GM18499 (cell line): Measurements from ENCODE around the gene GABPB1.
A peak's percentile ranks its signal among the peaks of the same experiment; 100 is the strongest.

Experiments
- ATAC-seq: cut with Tn5 transposase; IDR thresholded peaks from one replicate; pipeline ENCODE4 v1.9.1; 2021; ENCODE audit warnings: moderate number of reproducible peaks; ENCODE audit not compliant: insufficient read depth, unreplicated experiment

Gene GABPB1

DNA sequence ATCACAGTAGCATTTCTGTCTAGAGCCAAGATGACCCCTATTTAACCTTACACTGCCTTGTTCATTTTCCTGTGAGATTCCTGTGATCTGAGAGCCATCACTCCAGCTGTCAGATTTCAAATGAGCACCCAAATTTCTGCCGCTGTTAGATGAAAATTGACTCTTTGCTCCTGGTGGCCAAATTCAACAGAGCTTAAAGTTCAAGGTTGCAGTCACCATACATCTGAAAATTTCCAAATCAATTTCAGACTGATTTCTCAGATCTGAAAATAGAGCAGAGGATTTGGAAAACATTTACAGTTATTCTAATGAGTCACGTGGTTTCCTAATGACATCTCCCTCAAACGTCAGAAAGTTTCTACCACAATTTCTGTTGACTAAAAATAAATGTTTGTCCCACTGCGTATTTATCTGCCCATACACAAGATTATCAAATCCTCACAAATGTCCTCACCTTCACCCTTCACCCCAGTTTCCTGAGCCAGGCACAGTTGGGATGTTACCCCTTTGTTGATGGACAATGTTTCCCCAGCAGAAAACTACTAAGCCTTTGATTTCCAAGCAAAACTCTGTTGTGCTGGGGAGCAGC lies 105.9 kb downstream of the GABPB1 start:
- no peak for ATAC-seq

- ATAC-seq, result peak; percentile 92
Measured at GRCh38 chr15:50247819-50248655, 107.0 kb downstream of the GABPB1 start.

- ATAC-seq, result no peak
Measured at GRCh38 chr15:50246631-50247030, 108.4 kb downstream of the GABPB1 start.

DNA sequence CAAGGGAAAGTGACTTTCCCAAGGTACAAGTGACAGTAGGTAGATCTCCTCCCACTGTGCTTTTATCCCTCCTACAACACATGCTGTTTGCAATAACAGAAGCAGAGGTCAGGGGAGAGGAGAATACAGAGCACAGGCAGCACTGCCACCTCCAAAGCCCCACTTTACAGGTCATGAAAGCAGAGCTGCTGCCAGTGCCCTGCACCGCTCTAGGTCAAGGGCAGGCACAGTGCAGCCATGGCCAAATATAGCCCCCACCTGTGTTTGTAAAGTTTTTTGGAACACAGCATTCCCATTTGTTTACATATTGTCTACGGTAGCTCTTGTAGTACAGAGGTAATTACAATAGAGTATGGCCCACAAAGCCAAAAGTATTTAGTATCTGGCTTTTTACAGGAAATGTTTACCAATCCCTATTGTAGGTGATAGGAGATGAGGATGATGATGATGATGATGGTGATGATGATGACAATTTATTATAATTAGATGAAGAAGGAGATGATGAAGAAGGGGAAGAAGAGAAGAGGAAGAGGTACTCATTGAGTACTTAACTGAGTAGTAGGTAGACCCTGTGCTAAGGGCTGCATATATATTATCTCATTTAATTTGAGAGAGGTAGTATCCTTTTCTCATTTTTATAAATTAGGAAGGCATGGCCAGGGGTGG lies 109.9 kb downstream of the GABPB1 start:
- ATAC-seq, result no peak

GRCh38 chr15:50244153-50244552 lies 110.8 kb downstream of the GABPB1 start:
- ATAC-seq, result no peak

DNA sequence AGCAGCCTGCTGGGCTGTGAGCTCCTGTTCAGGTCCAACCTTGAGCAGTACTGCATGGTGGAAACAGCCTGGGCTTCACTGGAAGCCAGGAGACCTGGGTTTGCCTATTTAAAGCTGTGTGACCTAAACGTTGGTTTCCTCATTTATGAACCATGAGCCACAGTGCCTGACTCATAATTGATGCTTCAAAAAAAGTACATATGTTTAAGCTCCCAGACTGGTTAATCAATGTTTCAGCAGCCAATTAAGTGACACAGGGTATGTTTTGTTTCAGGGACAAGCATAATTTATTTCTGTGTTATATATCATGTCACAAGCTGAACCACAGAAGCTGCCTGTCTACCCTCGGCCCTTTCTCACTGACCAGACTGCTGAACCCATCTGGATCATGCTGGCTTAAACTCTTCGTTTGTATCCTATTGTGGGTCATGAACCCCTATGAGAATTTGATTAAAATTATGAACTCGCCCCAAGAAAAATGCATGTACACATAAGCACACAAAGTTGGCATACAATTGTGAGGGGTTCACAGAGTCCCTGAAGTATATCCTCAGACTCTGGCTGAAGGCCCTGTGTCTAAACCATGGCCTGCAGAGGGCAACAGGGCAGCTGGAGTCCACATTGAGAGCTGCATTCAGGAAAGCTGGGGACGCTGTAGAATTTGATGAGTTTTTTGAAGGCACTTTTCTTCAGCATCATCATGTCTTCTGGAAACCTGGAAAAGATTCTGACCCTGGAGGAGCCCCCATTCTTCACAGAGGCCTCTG lies 113.1 kb downstream of the GABPB1 start:
- ATAC-seq, result no peak

DNA sequence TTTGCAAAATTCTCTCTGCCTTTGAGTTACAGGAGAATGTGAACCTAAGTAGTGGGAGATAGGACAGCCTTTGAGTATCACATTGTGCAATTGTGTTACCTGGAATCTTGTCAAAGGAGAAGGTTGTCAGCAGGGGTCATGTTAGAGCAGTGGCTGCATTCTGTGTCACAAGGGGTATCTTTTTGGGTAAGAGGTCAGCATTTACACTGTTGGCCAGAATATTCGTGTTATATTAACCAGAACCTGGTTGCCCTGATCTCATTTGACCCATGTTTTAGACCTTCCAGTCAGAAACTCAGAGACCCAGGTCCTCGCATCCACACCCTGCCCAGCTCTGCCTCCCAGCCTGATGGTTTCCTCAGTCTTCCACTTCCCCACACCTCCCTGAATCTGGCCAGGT lies 116.7 kb downstream of the GABPB1 start:
- ATAC-seq, result no peak

DNA sequence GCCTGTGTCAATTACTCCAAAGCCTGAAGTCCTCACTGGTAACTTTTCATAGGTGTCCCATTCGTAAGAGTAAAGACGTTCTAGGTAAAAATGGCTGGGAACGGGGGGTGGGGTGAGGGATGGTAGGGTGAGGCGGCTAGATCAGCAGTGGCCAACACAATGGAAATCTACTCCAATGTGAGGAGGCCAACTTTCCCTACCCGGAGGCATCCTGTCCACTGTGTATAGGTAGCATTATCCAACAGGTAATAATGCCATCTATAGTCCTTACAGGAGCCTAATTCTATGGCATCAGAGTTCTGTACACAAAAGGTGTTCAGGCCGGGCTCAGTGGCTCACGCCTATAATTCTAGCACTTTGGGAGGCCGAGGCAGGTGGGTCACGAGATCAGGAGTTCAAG lies 118.6 kb downstream of the GABPB1 start:
- no peak for ATAC-seq

- no peak for ATAC-seq
Measured at GRCh38 chr15:50235794-50236193, 119.2 kb downstream of the GABPB1 start.

DNA sequence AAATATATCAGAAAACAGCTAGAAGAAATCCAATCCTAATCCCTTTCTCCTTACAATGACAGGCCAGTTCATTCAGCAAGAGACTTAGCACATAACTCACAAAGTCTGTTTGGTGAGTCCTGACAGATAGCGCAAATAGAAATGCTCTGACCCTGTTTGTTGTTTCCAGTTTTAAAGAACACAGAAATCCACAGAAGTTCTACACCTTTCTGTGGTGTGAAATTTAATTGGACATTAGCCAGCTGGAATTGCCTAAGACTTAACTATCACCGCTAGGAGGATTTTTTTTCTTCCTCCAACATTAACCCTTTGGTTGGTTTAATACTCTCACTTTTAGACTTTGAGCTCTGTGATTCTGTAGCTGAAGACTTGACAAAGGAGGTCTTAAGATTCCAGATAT lies 120.2 kb downstream of the GABPB1 start:
- no peak for ATAC-seq

- no peak for ATAC-seq
Measured at GRCh38 chr15:50233192-50233736, 121.7 kb downstream of the GABPB1 start.

DNA sequence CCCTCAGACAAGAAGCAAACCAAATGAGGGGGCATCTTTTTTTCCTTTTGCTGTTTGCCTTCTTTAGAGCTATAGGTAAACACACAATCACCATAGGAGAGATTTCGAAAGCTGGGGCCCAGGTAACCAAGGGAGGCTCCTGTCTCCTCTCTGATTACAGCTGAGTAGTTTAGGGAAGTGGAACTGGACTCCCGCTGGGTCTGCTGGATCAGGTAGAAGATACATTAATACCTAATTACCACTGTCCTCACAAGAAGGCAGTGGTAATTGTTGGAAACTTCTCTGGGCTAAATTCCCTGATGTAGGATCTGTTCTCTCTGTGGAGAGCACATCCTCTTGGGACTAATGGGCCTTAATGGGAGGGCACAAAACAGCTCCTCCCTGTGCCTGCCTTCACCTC lies 122.2 kb downstream of the GABPB1 start:
- ATAC-seq, result no peak

GRCh38 chr15:50231761-50232160 lies 123.2 kb downstream of the GABPB1 start:
- ATAC-seq, result no peak

GRCh38 chr15:50229336-50229735 lies 125.7 kb downstream of the GABPB1 start:
- no peak for ATAC-seq

DNA sequence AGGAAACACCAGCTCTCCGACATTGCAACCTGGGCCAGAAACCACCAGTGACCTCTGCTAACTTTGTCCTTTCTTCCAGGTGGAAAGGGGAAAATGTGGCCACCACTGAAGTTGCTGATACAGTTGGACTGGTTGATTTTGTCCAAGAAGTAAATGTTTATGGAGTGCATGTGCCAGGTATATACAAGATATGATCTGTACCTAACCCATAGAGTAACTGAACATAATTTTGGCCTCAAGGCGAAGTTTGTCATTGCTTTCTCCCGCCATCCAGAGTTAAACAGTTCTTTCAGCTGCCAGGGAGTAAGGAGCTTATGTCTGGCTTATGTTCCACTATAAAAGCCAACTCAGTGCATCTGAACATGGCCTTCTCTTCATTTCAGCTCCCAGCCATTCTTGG lies 126.1 kb downstream of the GABPB1 start:
- no peak for ATAC-seq

GRCh38 chr15:50227076-50227475 lies 127.9 kb downstream of the GABPB1 start:
- no peak for ATAC-seq

- no peak for ATAC-seq
Measured at GRCh38 chr15:50225938-50226337, 129.1 kb downstream of the GABPB1 start.
